HepG2 (cell line): ENCODE measurements around the gene COX4I1. TPM values are rescaled to one million over a fixed set of nuclear protein-coding genes. Genes with fewer than 3 reads are reported as not detected.
A peak's percentile ranks its signal among the peaks of the same experiment; 100 is the strongest.

Experiments used
- ARHGAP35 ChIP-seq: sonication (generic); formaldehyde crosslinking; IDR thresholded peaks from 2 replicates; pipeline ENCODE4 v1.9.0; 2022; ENCODE audit warnings: mild to moderate bottlenecking, inconsistent platforms, moderate library complexity, missing genetic modification reagents, borderline replicate concordance
- ARNT2 ChIP-seq: sonication (generic); formaldehyde crosslinking; IDR thresholded peaks from 2 replicates; pipeline ENCODE4 v1.8.0; 2022; ENCODE audit warnings: mild to moderate bottlenecking, low read depth, missing genetic modification reagents, moderate library complexity
- CBX5 ChIP-seq: sonication (generic); formaldehyde crosslinking; IDR thresholded peaks from 2 replicates; pipeline ENCODE4 v1.4.0; 2020; ENCODE audit warnings: missing genetic modification reagents, borderline replicate concordance
- CEBPG ChIP-seq: IDR thresholded peaks from 2 replicates; pipeline ENCODE4 v1.6.1; 2016
- HNRNPLL ChIP-seq: fragments of 200-400 bp; formaldehyde crosslinking; IDR thresholded peaks from 2 replicates; pipeline ENCODE4 v1.6.1; 2017; ENCODE audit warnings: mild to moderate bottlenecking, low read depth, low read length; ENCODE audit not compliant: poor library complexity, severe bottlenecking
- JARID2 ChIP-seq: sonication (generic); formaldehyde crosslinking; IDR thresholded peaks from 2 replicates; pipeline ENCODE4 v1.8.1; 2023; ENCODE audit warnings: missing genetic modification reagents, inconsistent platforms; ENCODE audit not compliant: insufficient replicate concordance
- MYC ChIP-seq: sonication (generic); formaldehyde crosslinking; IDR thresholded peaks from 2 replicates; pipeline ENCODE4 v1.9.0; 2021; ENCODE audit warnings: missing genetic modification reagents, borderline replicate concordance
- NR2F6 ChIP-seq, 2 experiments: IDR thresholded peaks; 2 replicates each; pipeline ENCODE4 v1.6.1; 2016; ENCODE audit warnings: antibody characterized with exemption in 1 of 2, mild to moderate bottlenecking in 1 of 2
- SCMH1 ChIP-seq: sonication (generic); formaldehyde crosslinking; IDR thresholded peaks from 2 replicates; pipeline ENCODE4 v1.9.0; 2021; ENCODE audit warnings: missing genetic modification reagents, mild to moderate bottlenecking, borderline replicate concordance
- TGIF2 ChIP-seq: IDR thresholded peaks from 2 replicates; pipeline ENCODE4 v1.6.1; 2016; ENCODE audit warnings: control low read depth, missing compliant biosample characterization
- ZFY ChIP-seq: sonication (generic); formaldehyde crosslinking; IDR thresholded peaks from 2 replicates; pipeline ENCODE4 v1.4.0; 2020; ENCODE audit warnings: missing genetic modification reagents
- ZNF564 ChIP-seq: sonication (generic); formaldehyde crosslinking; IDR thresholded peaks from 2 replicates; pipeline ENCODE4 v1.8.1; 2023; ENCODE audit warnings: mild to moderate bottlenecking, missing genetic modification reagents
- ZNF598 ChIP-seq: sonication (generic); formaldehyde crosslinking; IDR thresholded peaks from 2 replicates; pipeline ENCODE4 v1.5.1; 2020; ENCODE audit warnings: mild to moderate bottlenecking, missing genetic modification reagents, borderline replicate concordance
- ZNF652 ChIP-seq: IDR thresholded peaks from 2 replicates; pipeline ENCODE4 v1.6.1; 2016; ENCODE audit warnings: low read depth, borderline replicate concordance
- polyA plus RNA-seq, 8 experiments: library from polyadenylated mRNA; depleted of rRNA in 3 of 8; stranded (reverse) in 7 of 8; unstranded in 1 of 8; fragments of >200 nt; fragmentation: Illumina TruSeq in 4 of 8; extraction: Trizol in 4 of 8; gene quantifications; 2 replicates each; pipeline versions ENCODE4 v1.2.1 to v1.2.3, GENCODE V29; 2011 to 2016; ENCODE audit warnings: low read depth in 4 of 8, missing spikeins in 1 of 8, mixed read lengths in 1 of 8; ENCODE audit not compliant: insufficient read depth in 1 of 8
- total RNA-seq, 5 experiments: library from RNA; depleted of rRNA; stranded (reverse); fragments of >200 nt; fragmentation: Illumina TruSeq; extraction: Trizol; gene quantifications; 2 replicates each; pipeline ENCODE4 v1.2.3, GENCODE V29; 2016; ENCODE audit warnings: low read depth in 1 of 5
- TF ChIP-seq, protein P1 (sequence below): sonication (generic); formaldehyde crosslinking; IDR thresholded peaks from 2 replicates; pipeline ENCODE4 v1.4.0; 2020; ENCODE audit warnings: mild to moderate bottlenecking, missing genetic modification reagents
- TF ChIP-seq, protein P2 (sequence below): sonication (generic); formaldehyde crosslinking; IDR thresholded peaks from 2 replicates; pipeline ENCODE4 v1.9.0; 2022; ENCODE audit warnings: missing genetic modification reagents, mild to moderate bottlenecking, borderline replicate concordance
- TF ChIP-seq, protein P3 (sequence below): sonication (generic); formaldehyde crosslinking; IDR thresholded peaks from 2 replicates; pipeline ENCODE4 v1.4.0; 2020; ENCODE audit warnings: missing genetic modification reagents
- TF ChIP-seq, protein P4 (sequence below): sonication (generic); formaldehyde crosslinking; IDR thresholded peaks from 2 replicates; pipeline ENCODE4 v1.8.0; 2022; ENCODE audit warnings: mild to moderate bottlenecking, missing genetic modification reagents, borderline replicate concordance

The COX4I1 gene
- total and polyA plus RNA-seq, 2 of the 13 experiments (the other 11 are each of a cell fraction or from before 2014, with no cell fraction given) = 658 to 902 TPM

DNA sequence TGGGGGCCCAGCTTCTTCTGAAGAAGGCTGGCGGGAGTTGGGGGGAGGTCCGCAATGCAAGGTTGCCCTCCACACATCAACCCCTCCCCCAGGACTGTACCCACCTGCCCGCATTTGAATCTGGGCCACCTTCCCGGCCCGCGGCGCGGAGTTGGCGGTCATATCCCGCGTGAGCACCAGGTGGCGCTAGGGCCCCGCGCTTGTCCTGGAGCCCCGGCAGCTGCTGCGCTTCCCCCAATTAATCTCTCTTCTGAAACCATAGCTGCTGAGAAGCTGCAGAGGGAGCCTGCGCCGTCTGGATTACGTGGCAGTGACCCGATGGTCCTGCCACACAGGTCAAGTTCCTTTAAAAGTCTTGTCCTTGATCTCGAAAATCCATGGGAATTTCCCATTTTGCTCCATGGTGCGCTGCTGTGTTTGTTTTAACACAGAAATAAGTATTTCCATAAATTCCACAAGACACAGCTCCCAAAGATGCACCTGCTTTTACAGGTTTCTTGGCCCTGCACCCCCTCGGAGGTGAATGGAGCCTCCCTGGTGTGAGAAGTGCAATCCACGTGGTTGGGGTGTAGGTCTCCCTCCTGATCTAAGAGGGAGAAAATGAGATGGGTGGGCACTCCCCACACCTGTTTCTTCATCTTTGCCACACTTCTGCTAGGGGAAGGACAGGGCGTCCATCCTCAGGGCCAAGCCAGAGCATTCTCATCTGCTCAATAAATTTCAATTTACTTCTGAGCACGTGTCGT lies 22.1 kb downstream of the COX4I1 start (continued):
- TF ChIP-seq, protein P1, sequence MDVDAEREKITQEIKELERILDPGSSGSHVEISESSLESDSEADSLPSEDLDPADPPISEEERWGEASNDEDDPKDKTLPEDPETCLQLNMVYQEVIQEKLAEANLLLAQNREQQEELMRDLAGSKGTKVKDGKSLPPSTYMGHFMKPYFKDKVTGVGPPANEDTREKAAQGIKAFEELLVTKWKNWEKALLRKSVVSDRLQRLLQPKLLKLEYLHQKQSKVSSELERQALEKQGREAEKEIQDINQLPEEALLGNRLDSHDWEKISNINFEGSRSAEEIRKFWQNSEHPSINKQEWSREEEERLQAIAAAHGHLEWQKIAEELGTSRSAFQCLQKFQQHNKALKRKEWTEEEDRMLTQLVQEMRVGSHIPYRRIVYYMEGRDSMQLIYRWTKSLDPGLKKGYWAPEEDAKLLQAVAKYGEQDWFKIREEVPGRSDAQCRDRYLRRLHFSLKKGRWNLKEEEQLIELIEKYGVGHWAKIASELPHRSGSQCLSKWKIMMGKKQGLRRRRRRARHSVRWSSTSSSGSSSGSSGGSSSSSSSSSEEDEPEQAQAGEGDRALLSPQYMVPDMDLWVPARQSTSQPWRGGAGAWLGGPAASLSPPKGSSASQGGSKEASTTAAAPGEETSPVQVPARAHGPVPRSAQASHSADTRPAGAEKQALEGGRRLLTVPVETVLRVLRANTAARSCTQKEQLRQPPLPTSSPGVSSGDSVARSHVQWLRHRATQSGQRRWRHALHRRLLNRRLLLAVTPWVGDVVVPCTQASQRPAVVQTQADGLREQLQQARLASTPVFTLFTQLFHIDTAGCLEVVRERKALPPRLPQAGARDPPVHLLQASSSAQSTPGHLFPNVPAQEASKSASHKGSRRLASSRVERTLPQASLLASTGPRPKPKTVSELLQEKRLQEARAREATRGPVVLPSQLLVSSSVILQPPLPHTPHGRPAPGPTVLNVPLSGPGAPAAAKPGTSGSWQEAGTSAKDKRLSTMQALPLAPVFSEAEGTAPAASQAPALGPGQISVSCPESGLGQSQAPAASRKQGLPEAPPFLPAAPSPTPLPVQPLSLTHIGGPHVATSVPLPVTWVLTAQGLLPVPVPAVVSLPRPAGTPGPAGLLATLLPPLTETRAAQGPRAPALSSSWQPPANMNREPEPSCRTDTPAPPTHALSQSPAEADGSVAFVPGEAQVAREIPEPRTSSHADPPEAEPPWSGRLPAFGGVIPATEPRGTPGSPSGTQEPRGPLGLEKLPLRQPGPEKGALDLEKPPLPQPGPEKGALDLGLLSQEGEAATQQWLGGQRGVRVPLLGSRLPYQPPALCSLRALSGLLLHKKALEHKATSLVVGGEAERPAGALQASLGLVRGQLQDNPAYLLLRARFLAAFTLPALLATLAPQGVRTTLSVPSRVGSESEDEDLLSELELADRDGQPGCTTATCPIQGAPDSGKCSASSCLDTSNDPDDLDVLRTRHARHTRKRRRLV (CRISPR knock-in tag) = no peak
- TF ChIP-seq ZNF652 (CRISPR knock-in tag) (no peak), JARID2 (peak; percentile 39), ZNF598 (CRISPR knock-in tag) (no peak), MYC (CRISPR knock-in tag) (peak; percentile 38; the same call in 1 of the 2 replicates), ARNT2 (CRISPR knock-in tag) (0 out of 2 replicates have a peak, but pooled peaks have one; percentile 38), HNRNPLL (peak; percentile 64), CBX5 (CRISPR knock-in tag) (no peak), ZFY (CRISPR knock-in tag) (0 out of 2 replicates have a peak, but pooled peaks have one; percentile 18), ZNF564 (CRISPR knock-in tag) (no peak), CEBPG (CRISPR knock-in tag) (peak; percentile 17; the same call in 1 of the 2 replicates), SCMH1 (CRISPR knock-in tag) (no peak), TGIF2 (CRISPR knock-in tag) (peak; percentile 59; the same call in 1 of the 2 replicates), ARHGAP35 (CRISPR knock-in tag) (0 out of 2 replicates have a peak, but pooled peaks have one; percentile 30), NR2F6 (IDR thresholded peaks at IDR 0.05) (no peak), NR2F6 (CRISPR knock-in tag; IDR thresholded peaks at IDR 0.05) (peak; percentile 46; the same call in 1 of the 2 replicates)
- TF ChIP-seq, protein P2, sequence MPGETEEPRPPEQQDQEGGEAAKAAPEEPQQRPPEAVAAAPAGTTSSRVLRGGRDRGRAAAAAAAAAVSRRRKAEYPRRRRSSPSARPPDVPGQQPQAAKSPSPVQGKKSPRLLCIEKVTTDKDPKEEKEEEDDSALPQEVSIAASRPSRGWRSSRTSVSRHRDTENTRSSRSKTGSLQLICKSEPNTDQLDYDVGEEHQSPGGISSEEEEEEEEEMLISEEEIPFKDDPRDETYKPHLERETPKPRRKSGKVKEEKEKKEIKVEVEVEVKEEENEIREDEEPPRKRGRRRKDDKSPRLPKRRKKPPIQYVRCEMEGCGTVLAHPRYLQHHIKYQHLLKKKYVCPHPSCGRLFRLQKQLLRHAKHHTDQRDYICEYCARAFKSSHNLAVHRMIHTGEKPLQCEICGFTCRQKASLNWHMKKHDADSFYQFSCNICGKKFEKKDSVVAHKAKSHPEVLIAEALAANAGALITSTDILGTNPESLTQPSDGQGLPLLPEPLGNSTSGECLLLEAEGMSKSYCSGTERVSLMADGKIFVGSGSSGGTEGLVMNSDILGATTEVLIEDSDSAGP (CRISPR knock-in tag) = peak; percentile 72; the same call in 1 of the 2 replicates
- TF ChIP-seq, protein P3, sequence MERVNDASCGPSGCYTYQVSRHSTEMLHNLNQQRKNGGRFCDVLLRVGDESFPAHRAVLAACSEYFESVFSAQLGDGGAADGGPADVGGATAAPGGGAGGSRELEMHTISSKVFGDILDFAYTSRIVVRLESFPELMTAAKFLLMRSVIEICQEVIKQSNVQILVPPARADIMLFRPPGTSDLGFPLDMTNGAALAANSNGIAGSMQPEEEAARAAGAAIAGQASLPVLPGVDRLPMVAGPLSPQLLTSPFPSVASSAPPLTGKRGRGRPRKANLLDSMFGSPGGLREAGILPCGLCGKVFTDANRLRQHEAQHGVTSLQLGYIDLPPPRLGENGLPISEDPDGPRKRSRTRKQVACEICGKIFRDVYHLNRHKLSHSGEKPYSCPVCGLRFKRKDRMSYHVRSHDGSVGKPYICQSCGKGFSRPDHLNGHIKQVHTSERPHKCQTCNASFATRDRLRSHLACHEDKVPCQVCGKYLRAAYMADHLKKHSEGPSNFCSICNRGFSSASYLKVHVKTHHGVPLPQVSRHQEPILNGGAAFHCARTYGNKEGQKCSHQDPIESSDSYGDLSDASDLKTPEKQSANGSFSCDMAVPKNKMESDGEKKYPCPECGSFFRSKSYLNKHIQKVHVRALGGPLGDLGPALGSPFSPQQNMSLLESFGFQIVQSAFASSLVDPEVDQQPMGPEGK (CRISPR knock-in tag) = no peak; the same call in 1 of the 2 replicates
- TF ChIP-seq, protein P4, sequence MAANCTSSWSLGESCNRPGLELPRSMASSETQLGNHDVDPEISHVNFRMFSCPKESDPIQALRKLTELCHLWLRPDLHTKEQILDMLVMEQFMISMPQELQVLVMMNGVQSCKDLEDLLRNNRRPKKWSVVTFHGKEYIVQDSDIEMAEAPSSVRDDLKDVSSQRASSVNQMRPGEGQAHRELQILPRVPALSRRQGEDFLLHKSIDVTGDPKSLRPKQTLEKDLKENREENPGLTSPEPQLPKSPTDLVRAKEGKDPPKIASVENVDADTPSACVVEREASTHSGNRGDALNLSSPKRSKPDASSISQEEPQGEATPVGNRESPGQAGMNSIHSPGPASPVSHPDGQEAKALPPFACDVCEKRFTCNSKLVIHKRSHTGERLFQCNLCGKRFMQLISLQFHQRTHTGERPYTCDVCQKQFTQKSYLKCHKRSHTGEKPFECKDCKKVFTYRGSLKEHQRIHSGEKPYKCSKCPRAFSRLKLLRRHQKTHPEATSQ = no peak
